ENCODE measurements around the gene TPM4. TPM values are rescaled to one million over a fixed set of nuclear protein-coding genes. Genes with fewer than 3 reads are reported as not detected.

TPM4 gene
- total and polyA plus RNA-seq, 2 of the 8 experiments (the other 6 are each of a cell fraction or from before 2014, with no cell fraction given) = 160 to 359 TPM

GRCh38 chr19:16135430-16136127 lies 59.3 kb downstream of the TPM4 start:
- Histone ChIP-seq H3K14ac (ENCODE audit: insufficient read length) (no peak overlapping the region), H3K79me2 (ENCODE audit: control insufficient read depth in 1 of 2, insufficient read depth in 2 of 2, low read length in 2 of 2) (no peaks in the 10 kb centered on the region), H2BK20ac (ENCODE audit: low read length) (no peak overlapping the region), H2AFZ (ENCODE audit: low read length) (no peak overlapping the region), H3K4ac (replicated peaks; ENCODE audit: insufficient read length, low read depth, low read length) (no peak overlapping the region), H3K79me1 (ENCODE audit: low read depth, low read length) (no peaks in the 10 kb centered on the region), H3K56ac (replicated peaks; ENCODE audit: insufficient read length, low read depth, low read length) (no peak overlapping the region), H4K8ac (ENCODE audit: extremely low read depth, insufficient read depth, low read length) (no peak overlapping the region), H2BK120ac (replicated peaks; ENCODE audit: low read depth, low read length) (no peak overlapping the region), H3K27ac (ENCODE audit: low read depth, low read length) (no peak overlapping the region), H3K9ac (replicated peaks in 1 of 4; ENCODE audit: extremely low read depth in 1 of 4, low read depth in 3 of 4, low read length in 3 of 4) (no peak overlapping the region), H3K23me2 (ENCODE audit: low read depth, low read length) (peaks cover 10% of the 10 kb centered on the region; the same call in 1 of the 2 replicates), H3K4me3 (ENCODE audit: extremely low read depth in 1 of 4, insufficient read depth in 2 of 4, low read depth in 3 of 4, low read length in 4 of 4) (no peak overlapping the region), H3K18ac (ENCODE audit: extremely low read depth, low read length) (no peak overlapping the region), H3K4me1 (replicated peaks in 1 of 4; ENCODE audit: control insufficient read depth in 3 of 4, insufficient read depth in 4 of 4, low read length in 3 of 4) (peaks cover 0 to 6% (median 0%) of the 10 kb centered on the region in 4 experiments; a peak in 1 of 7 replicates), H3K9me3 (ENCODE audit: insufficient read depth in 2 of 2, low read depth in 1 of 2, low read length in 1 of 2) (no peaks in the 10 kb centered on the region), H4K5ac (ENCODE audit: insufficient read length, low read depth, low read length) (no peak overlapping the region), H3K27me3 (replicated peaks in 1 of 4; ENCODE audit: control insufficient read depth in 3 of 4, extremely low read depth in 1 of 4, insufficient read depth in 3 of 4, low read length in 3 of 4) (no peaks in the 10 kb centered on the region), H4K91ac (replicated peaks; ENCODE audit: insufficient read length, low read length) (no peak overlapping the region), H2BK15ac (ENCODE audit: low read length) (no peak overlapping the region), H2BK5ac (ENCODE audit: low read depth, low read length) (no peak overlapping the region), H2BK12ac (ENCODE audit: low read depth, low read length) (no peak overlapping the region), H4K20me1 (replicated peaks in 1 of 2; ENCODE audit: control insufficient read depth in 1 of 2, insufficient read depth in 2 of 2, low read length in 2 of 2) (peaks cover 2 to 10% of the 10 kb centered on the region in 2 experiments), H3K23ac (ENCODE audit: insufficient read length) (no peak overlapping the region), H3K4me2 (ENCODE audit: insufficient read depth in 1 of 2, low read depth in 2 of 2, low read length in 2 of 2) (no peak overlapping the region), H3K36me3 (ENCODE audit: control insufficient read depth in 2 of 4, insufficient read depth in 4 of 4, low read length in 3 of 4) (peaks cover 10 to 29% (median 23%) of the 10 kb centered on the region in 4 experiments; a peak in 7 of 8 replicates), H2AK5ac (ENCODE audit: low read depth, low read length) (no peak overlapping the region)
- FAIRE-seq (no peak), DNase-seq (ENCODE audit: low read depth in 1 of 2, low spot score in 2 of 2) (no peak)
- POLR2A ChIA-PET (ENCODE audit: partially characterized antibody) = interaction anchor here (0.7 to 2.9 kb wide), 12 partner anchors 9 to 750 kb away, joined by 3 to 18 read pairs (median 4); partner anchors contain the start of genes HSH2D and TPM4
- CTCF ChIA-PET (ENCODE audit: partially characterized antibody) = interaction anchor here (0.6 to 1.8 kb wide), 6 partner anchors 9 to 69 kb away, joined by 3 to 8 read pairs (median 3); partner anchors contain the start of gene FAM32A
- 82% methylated on average over 4 of the region's 4 CpGs; no CpG with 5 or more reads in 1 of the 2 experiments for WGBS, 2 experiments (ENCODE audit: extremely low coverage in 1 of 2, insufficient coverage in 1 of 2, insufficient read length in 1 of 2, insufficient replicate concordance in 2 of 2, low coverage in 1 of 2, low lambda C conversion rate in 2 of 2, missing lambda C conversion rate in 1 of 2)
- no peak for TF ChIP-seq ZNF274 (IDR thresholded peaks at IDR 0.05; ENCODE audit: borderline replicate concordance, extremely low read depth, low read length)
- TF ChIP-seq CTCF (IDR thresholded peaks at IDR 0.05; ENCODE audit: control extremely low read depth in 1 of 3, insufficient read depth in 1 of 3, low read depth in 1 of 3, low read length in 3 of 3) = peak in 1 of 3 experiments; percentile 3; a peak in 1 of 4 replicates
- 0 out of 3 replicates have a peak, but pooled peaks of 1 of the 2 experiments have one; percentile 10 for TF ChIP-seq POLR2A (IDR thresholded peaks at IDR 0.05; ENCODE audit: control extremely low read depth in 1 of 2, low read depth in 2 of 2, low read length in 2 of 2)
